Left hindlimb (tissue), 1 donor: ENCODE data around the gene SCIMP.
"Not testable (repeated sequence)": the region's sequence is repeated elsewhere in the genome, so short reads cannot be mapped to it uniquely, and the experiment has no call there.

Experiments
- DNase-seq: peaks from one replicate; pipeline ENCODE4 v3.0.0-alpha.2; 2018

The SCIMP gene

DNA sequence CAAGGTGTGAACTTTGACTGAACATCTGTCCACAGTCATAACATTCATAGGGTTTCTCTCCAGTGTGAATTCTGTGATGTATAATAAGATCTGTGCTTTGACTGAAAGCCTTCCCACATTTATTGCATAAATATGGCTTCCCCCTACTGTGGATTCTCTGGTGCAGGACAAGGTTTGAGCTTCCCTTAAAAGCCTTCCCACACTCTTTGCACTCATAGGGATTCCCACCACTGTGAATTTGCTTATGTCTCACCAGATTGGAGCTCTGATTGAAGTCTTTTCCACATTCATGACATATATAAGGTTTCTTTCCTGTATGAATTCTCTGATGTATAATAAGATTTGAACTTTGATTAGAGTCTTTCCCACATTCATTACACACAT, 51.3 kb downstream of the SCIMP start:
- no peak for DNase-seq

DNA sequence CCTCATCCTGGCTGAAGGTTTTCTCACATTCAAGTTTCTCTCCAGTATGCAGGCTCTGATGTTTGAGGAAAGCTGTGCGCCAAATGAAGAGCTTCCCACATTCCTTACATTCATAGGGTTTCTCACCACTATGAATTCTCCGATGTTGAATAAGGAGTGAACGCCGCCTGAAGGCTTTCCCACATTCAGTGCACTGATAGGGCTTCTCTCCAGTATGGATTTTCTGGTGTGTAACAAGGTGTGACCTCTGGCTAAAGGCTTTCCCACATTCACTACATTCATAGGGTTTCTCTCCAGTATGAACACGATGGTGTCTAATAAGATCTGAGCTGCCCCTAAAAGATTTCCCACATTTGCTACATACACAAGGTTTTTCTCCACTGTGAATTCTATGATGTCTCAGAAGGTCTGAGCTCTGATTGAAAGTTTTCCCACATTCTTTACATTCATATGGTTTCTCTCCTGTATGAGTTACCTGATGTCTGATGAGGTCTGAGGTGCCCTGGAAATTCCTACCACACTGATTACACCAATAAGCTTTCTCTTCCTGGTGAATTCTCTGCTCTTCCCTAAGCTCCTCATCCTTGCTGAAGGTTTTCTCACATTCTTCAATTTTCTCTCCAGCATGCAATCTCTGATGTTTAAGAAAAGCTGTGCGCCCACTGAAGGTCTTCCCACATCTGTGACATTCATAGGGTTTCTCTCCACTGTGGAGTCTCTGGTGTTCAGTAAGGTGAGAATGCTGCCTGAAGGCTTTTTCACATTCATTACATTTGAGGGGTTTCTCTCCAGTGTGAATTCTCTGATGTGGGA, 51.9 kb downstream of the SCIMP start:
- DNase-seq = no peak

DNA sequence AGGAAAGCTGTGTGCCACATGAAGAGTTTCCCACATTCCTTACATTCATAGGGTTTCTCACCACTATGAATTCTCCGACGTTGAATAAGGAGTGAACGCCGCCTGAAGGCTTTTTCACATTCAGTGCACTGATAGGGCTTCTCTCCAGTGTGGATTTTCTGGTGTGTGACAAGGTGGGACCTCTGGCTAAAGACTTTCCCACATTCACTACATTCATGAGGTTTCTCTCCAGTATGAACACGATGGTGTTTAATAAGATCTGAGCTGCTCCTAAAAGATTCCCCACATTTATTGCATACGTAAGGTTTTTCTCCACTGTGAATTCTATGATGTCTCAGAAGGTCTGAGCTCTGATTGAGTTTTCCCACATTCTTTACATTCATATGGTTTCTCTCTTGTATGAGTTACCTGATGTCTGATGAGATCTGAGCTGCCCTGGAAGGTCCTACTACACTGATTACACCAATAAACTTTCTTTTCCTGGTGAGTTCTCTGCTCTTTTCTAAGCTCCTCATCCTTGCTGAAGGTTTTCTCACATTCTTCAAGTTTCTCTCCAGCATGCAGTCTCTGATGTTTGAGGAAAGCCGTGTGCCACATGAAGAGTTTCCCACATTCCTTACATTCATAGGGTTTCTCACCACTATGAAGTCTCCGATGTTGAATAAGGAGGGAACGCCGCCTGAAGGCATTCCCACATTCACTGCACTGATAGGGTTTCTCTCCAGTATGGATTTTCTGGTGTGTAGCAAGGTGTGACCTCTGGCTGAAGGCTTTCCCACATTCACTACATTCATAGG, 53.0 kb downstream of the SCIMP start:
- DNase-seq = no peak

DNA sequence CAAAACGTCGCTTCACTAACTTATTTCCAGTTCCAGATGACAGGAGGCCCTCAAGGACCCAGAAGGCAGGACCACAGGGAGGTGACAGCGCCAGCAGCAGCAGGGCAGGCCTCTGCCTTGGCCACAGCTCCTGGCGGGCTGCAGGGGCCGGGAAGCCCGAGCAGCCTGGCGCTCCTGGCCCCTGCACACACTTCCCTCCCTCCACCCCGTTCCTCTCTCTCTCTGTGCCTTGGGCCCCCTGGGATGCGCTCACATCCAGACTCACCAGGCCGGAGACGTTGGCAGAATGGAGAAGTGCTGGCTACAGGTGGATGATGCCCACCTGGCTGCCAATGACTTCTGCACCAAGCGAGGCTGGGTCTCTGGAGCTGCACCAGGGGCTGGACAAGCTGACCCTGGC, 55.7 kb downstream of the SCIMP start:
- DNase-seq = no peak

DNA sequence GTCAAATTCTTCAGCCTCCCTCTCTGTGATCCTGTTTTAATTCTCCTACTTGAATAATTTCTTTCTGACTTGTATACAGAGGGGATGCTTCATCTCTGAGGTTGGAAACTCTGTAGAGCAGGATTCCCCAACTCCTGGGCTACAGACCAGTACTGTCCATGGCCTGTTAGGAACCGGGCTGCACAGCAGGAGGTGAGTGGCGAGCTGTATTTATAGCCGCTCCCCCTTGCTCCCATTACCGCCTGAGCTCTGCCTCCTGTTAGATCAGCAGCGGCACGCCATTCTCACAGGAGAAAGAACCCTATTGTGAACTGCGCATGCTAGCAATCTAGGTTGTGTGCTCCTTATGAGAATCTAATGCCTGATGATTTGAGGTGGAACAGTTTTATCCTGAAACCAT, 59.6 kb downstream of the SCIMP start:
- DNase-seq = not testable (repeated sequence)

DNA sequence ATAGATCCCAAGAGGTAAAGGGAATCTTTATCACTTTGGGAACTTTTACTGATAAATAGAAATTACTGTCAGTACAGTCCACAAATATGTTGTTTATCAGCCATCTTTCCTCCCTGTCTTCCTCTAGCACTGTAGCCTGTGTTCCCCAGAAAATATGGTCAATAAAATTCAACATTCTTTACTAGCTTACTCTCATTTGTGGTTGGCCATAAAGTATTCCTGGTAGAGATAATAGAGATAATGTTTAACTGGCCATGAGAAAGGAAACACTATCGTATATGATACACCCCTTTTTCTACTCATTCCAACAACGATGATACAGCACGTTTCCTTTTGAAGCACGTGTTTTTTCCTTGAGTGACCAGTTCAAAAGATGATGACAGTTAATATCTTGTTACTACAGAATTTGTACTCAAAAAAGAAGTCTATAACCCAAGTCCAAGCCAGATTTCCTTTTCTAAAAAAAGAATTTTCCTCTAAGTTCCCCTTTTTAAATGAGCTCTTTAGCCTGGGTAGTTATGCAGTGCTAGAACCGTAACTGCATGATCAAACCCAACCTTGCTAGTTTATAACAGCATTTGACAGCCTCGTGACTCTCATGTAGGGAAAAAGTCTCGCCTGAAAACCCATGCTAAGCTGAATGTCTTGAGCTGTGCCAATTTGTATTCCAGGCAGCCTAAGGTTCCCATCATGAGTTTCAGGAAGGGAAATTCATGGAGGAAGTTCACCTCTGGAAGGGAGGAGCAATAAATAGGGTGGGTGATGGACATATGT, 68.7 kb downstream of the SCIMP start:
- not testable (repeated sequence) for DNase-seq

DNA sequence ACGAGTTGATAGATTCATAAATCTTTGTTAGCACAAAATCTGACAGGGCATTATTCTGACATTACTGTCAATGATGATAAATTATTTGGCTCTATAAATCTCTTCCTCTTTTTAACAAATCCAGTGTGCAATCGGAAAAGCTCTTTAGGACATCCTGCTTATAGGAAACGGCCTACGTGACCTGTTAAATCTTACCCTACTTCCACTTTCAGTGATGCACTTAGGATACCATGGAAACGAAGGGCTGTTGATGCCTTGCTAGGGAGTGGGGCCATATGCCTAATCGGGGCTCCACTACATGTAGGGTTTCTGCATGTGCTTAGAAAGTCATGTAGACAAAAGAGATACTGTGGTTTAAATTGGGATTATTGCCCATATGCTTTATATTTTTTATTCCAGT, 70.2 kb downstream of the SCIMP start:
- no peak for DNase-seq

DNA sequence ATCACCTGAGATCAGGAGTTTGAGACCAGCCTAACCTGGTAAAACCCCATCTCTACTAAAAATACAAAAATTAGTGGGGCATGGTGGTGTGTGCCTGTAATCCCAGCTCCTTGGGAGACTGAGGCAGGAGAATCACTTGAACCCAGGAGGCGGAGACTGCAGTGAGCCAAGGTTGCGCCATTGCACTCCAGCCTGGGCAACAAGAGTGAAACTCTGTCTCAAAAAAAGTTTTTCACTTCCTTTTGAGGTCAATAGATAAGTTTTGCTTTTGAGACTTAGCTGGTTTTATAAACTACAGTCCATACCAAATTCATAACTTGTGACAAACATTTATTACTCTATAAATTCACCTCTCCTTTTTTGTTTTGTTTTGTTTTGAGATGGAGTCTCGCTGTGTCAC, 72.9 kb downstream of the SCIMP start:
- not testable (repeated sequence) for DNase-seq

DNA sequence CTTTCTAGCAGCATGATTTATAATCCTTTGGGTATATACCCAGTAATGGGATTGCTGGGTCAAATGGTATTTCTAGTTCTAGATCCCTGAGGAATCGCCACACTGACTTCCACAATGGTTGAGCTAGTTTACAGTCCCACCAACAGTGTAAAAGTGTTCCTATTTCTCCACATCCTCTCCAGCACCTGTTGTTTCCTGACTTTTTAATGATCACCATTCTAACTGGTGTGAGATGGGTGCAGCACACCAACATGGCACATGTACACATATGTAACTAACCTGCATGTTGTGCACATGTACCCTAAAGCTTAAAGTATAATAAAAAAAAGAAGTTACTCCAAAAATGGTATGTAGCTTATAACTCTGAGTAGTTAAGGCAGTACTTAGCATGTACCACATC, 74.0 kb downstream of the SCIMP start:
- not testable (repeated sequence) for DNase-seq
